ENCODE measurements around the gene GTPBP3. TPM values are rescaled to one million over a fixed set of nuclear protein-coding genes. Genes with fewer than 3 reads are reported as not detected.

Gene GTPBP3
- total and polyA plus RNA-seq, 5 donors, result 7.9 to 11.3 (median 9.9) TPM

GRCh38 chr19:17390665-17391370 lies 53.5 kb downstream of the GTPBP3 start:
- ATAC-seq, result peak; percentile 95 to 97
- H3K4me3 ChIP-seq (ENCODE audit: low read length), result peak overlapping the region; percentile 42
- no peak overlapping the region for H3K27ac ChIP-seq (ENCODE audit: low read length)
- peak; percentile 95 to 98 (median 97) for DNase-seq
- H3K9me3 ChIP-seq (ENCODE audit: control insufficient read depth, low read length), result no peaks in the 10 kb centered on the region
- intact Hi-C loops (cut with DNase I), result loop anchor here in 2 of 4 donors (10.0 kb wide), 3 partner anchors 64 to 96 kb away; partner anchors contain the start of gene NXNL1 (in 1 of the 2)
- no peaks in the 10 kb centered on the region for H3K27me3 ChIP-seq (ENCODE audit: control insufficient read depth, insufficient read depth)
- H3K4me1 ChIP-seq (ENCODE audit: control insufficient read depth, insufficient read depth, low read length), result no peaks in the 10 kb centered on the region
- WGBS, result under 1% methylated on average over 50 of the region's 50 CpGs

GRCh38 chr19:17391371-17392151 lies 54.2 kb downstream of the GTPBP3 start:
- no peaks in the 10 kb centered on the region for H3K4me1 ChIP-seq (ENCODE audit: control insufficient read depth, insufficient read depth, low read length)
- ATAC-seq (no peak), DNase-seq (peak in 1 of 3 donors; percentile 31)
- H3K27ac ChIP-seq (ENCODE audit: low read length), result no peak overlapping the region
- H3K27me3 ChIP-seq (ENCODE audit: control insufficient read depth, insufficient read depth), result no peaks in the 10 kb centered on the region
- intact Hi-C loops (cut with DNase I), result loop anchor here in 2 of 4 donors (10.0 kb wide), 3 partner anchors 63 to 97 kb away; partner anchors contain the start of gene NXNL1 (in 1 of the 2)
- H3K4me3 ChIP-seq (ENCODE audit: low read length), result peak overlapping the region; percentile 35
- no peaks in the 10 kb centered on the region for H3K9me3 ChIP-seq (ENCODE audit: control insufficient read depth, low read length)
- WGBS, result 12% methylated on average over 26 of the region's 26 CpGs

Other genes starting within 250 kb of the GTPBP3 start
- 10 to 100 TPM; 19.6 to 29.1 (median 27.7) TPM for gene USE1, start 122.2 kb upstream of the GTPBP3 start, total RNA-seq
- gene USE1, start 122.2 kb upstream of the GTPBP3 start, polyA plus RNA-seq, result 49.7 TPM
- 10 to 100 TPM; 16.5 to 27.8 (median 22.6) TPM for gene OCEL1, start 111.3 kb upstream of the GTPBP3 start, total RNA-seq
- 37.5 TPM for gene OCEL1, start 111.3 kb upstream of the GTPBP3 start, polyA plus RNA-seq
- gene NR2F6, start 91.6 kb upstream of the GTPBP3 start, total RNA-seq, result 10 to 100 TPM; 38.6 to 57.5 (median 45.7) TPM
- 28.6 TPM for gene NR2F6, start 91.6 kb upstream of the GTPBP3 start, polyA plus RNA-seq
- gene USHBP1, start 72.8 kb upstream of the GTPBP3 start, total RNA-seq, result 1 to 10 TPM; 2.7 to 5.6 (median 3.5) TPM
- 10.1 TPM for gene USHBP1, start 72.8 kb upstream of the GTPBP3 start, polyA plus RNA-seq
- 10 to 100 TPM; 70.0 to 80.6 (median 75.4) TPM for gene BABAM1, start 70.1 kb upstream of the GTPBP3 start, total RNA-seq
- gene BABAM1, start 70.1 kb upstream of the GTPBP3 start, polyA plus RNA-seq, result 80.7 TPM
- gene ANKLE1, start 55.7 kb upstream of the GTPBP3 start, total RNA-seq, result under 1 TPM; 0.11 to 0.53 (median 0.21) TPM
- 0.18 TPM for gene ANKLE1, start 55.7 kb upstream of the GTPBP3 start, polyA plus RNA-seq
- 10 to 100 TPM; 12.7 to 17.0 (median 14.3) TPM for gene ABHD8, start 34.1 kb upstream of the GTPBP3 start, total RNA-seq
- gene ABHD8, start 34.1 kb upstream of the GTPBP3 start, polyA plus RNA-seq, result 15.8 TPM
- gene MRPL34, start 31.7 kb upstream of the GTPBP3 start, total RNA-seq, result 100 to 1,000 TPM; 131 to 180 (median 164) TPM
- 321 TPM for gene MRPL34, start 31.7 kb upstream of the GTPBP3 start, polyA plus RNA-seq
- 10 to 100 TPM; 29.7 to 33.6 (median 30.8) TPM for gene DDA1, start 28.0 kb upstream of the GTPBP3 start, total RNA-seq
- gene DDA1, start 28.0 kb upstream of the GTPBP3 start, polyA plus RNA-seq, result 92.5 TPM
- 10 to 100 TPM in 1 of 4 donors, 1 to 10 TPM in 3; 7.1 to 10.9 (median 8.7) TPM for gene ANO8, start 2.7 kb upstream of the GTPBP3 start, total RNA-seq
- gene ANO8, start 2.7 kb upstream of the GTPBP3 start, polyA plus RNA-seq, result 7.8 TPM
- gene PLVAP, start 39.8 kb downstream of the GTPBP3 start, total RNA-seq, result 100 to 1,000 TPM; 105 to 113 (median 108) TPM
- gene PLVAP, start 39.8 kb downstream of the GTPBP3 start, polyA plus RNA-seq, result 81.7 TPM
- under 1 TPM in 1 of 4 donors, not detected in 3; 0.43 TPM for gene CCDC194, start 56.6 kb downstream of the GTPBP3 start, total RNA-seq
- gene CCDC194, start 56.6 kb downstream of the GTPBP3 start, polyA plus RNA-seq, result not detected
- 10 to 100 TPM; 32.3 to 56.3 (median 39.6) TPM for gene BST2, start 68.1 kb downstream of the GTPBP3 start, total RNA-seq
- 45.1 TPM for gene BST2, start 68.1 kb downstream of the GTPBP3 start, polyA plus RNA-seq
- gene MVB12A, start 82.5 kb downstream of the GTPBP3 start, total RNA-seq, result 10 to 100 TPM; 20.6 to 27.2 (median 23.4) TPM
- gene MVB12A, start 82.5 kb downstream of the GTPBP3 start, polyA plus RNA-seq, result 30.5 TPM
- under 1 TPM in 3 of 4 donors, not detected in 1; 0.22 to 0.42 (median 0.34) TPM for gene TMEM221, start 111.1 kb downstream of the GTPBP3 start, total RNA-seq
- 0.43 TPM for gene TMEM221, start 111.1 kb downstream of the GTPBP3 start, polyA plus RNA-seq
- under 1 TPM in 2 of 4 donors, not detected in 2; 0.29 to 0.45 TPM for gene NXNL1, start 123.4 kb downstream of the GTPBP3 start, total RNA-seq
- gene NXNL1, start 123.4 kb downstream of the GTPBP3 start, polyA plus RNA-seq, result 0.63 TPM
- 10 to 100 TPM; 28.2 to 63.6 (median 42.9) TPM for gene SLC27A1, start 133.0 kb downstream of the GTPBP3 start, total RNA-seq
- gene SLC27A1, start 133.0 kb downstream of the GTPBP3 start, polyA plus RNA-seq, result 36.8 TPM
- gene PGLS, start 174.1 kb downstream of the GTPBP3 start, total RNA-seq, result 10 to 100 TPM; 28.1 to 32.3 (median 30.1) TPM
- gene PGLS, start 174.1 kb downstream of the GTPBP3 start, polyA plus RNA-seq, result 33.4 TPM
- gene COLGALT1, start 218.1 kb downstream of the GTPBP3 start, total RNA-seq, result 10 to 100 TPM; 25.1 to 36.3 (median 35.1) TPM
- 19.0 TPM for gene COLGALT1, start 218.1 kb downstream of the GTPBP3 start, polyA plus RNA-seq